ENCODE data around the gene PIK3R4.

DNA sequence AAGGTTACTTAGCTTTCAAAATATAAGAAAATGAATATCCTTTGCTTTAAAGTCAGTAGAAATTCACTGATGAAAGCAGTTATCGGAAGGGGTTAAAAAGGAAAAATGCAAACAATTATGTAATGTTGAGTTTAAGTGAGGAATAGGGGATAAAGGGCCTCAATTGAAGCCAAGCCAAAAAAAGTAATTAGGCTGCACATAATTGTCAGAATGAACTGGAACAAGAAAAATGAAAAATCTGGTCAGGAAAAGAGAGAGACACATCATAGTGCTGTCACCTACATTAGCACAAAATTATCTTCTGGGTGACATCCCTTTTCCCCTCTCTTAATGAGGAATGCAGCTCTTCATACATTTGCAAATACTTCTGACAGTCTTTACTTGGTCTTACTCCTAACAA, 48.8 kb upstream of the PIK3R4 start:
- TF ChIP-seq, protein P1, sequence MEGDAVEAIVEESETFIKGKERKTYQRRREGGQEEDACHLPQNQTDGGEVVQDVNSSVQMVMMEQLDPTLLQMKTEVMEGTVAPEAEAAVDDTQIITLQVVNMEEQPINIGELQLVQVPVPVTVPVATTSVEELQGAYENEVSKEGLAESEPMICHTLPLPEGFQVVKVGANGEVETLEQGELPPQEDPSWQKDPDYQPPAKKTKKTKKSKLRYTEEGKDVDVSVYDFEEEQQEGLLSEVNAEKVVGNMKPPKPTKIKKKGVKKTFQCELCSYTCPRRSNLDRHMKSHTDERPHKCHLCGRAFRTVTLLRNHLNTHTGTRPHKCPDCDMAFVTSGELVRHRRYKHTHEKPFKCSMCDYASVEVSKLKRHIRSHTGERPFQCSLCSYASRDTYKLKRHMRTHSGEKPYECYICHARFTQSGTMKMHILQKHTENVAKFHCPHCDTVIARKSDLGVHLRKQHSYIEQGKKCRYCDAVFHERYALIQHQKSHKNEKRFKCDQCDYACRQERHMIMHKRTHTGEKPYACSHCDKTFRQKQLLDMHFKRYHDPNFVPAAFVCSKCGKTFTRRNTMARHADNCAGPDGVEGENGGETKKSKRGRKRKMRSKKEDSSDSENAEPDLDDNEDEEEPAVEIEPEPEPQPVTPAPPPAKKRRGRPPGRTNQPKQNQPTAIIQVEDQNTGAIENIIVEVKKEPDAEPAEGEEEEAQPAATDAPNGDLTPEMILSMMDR (IDR thresholded peaks at IDR 0.05; ENCODE audit: low read depth, low read length, missing input control): no peak
- no peak for TF ChIP-seq TAF1 (conservative IDR thresholded peaks at IDR 0.05)
